Neural progenitor cell (in vitro differentiated cells): Measurements from ENCODE around the gene ITPR3. TPM values are rescaled to one million over a fixed set of nuclear protein-coding genes. Genes with fewer than 3 reads are reported as not detected.

Experiments
- DNase-seq: peaks from one replicate; pipeline ENCODE4 v3.0.0-alpha.2; 2016; ENCODE audit warnings: low spot score
- H2AFZ ChIP-seq: fragments of 200-600 bp; sonication (generic); replicated peaks from 2 replicates; pipeline ENCODE4 v1.6.1; 2016; ENCODE audit warnings: antibody characterized with exemption
- H3F3A ChIP-seq: fragments of 200-600 bp; sonication (generic); 2 replicates; pipeline ENCODE4 v1.6.1; 2016; ENCODE audit warnings: antibody characterized with exemption, low read depth
- H3K27ac ChIP-seq: fragments of 200-600 bp; sonication (generic); 2 replicates; pipeline ENCODE4 v1.5.1; 2016; ENCODE audit warnings: mild to moderate bottlenecking
- H3K27me3 ChIP-seq: fragments of 200-600 bp; sonication (generic); 2 replicates; pipeline ENCODE4 v1.6.1; 2016; ENCODE audit warnings: mild to moderate bottlenecking, moderate library complexity
- H3K36me3 ChIP-seq: fragments of 200-600 bp; sonication (generic); 2 replicates; pipeline ENCODE4 v1.5.1; 2016
- H3K4me1 ChIP-seq: fragments of 200-600 bp; sonication (generic); 2 replicates; pipeline ENCODE4 v1.6.1; 2016; ENCODE audit warnings: mixed run types
- H3K4me2 ChIP-seq: fragments of 200-600 bp; sonication (generic); 2 replicates; pipeline ENCODE4 v1.6.1; 2016
- H3K4me3 ChIP-seq: fragments of 200-600 bp; sonication (generic); 2 replicates; pipeline ENCODE4 v1.5.1; 2016
- H3K79me2 ChIP-seq: fragments of 200-600 bp; sonication (generic); 2 replicates; pipeline ENCODE4 v1.6.1; 2016; ENCODE audit warnings: low read depth
- H3K9ac ChIP-seq: fragments of 200-600 bp; sonication (generic); 2 replicates; pipeline ENCODE4 v1.6.1; 2016
- H3K9me3 ChIP-seq: fragments of 200-600 bp; sonication (generic); 2 replicates; pipeline ENCODE4 v1.5.1; 2016; ENCODE audit warnings: low read depth
- H4K20me1 ChIP-seq: fragments of 200-600 bp; sonication (generic); 2 replicates; pipeline ENCODE4 v1.6.1; 2016; ENCODE audit warnings: low read depth
- H3K27ac Mint-ChIP-seq: 3 replicates; pipeline ENCODE4 v1.8.0; 2021; ENCODE audit warnings: mixed read lengths
- H3K27me3 Mint-ChIP-seq: 2 replicates; pipeline ENCODE4 v1.8.0; 2022; ENCODE audit warnings: low read depth, mild to moderate bottlenecking, inconsistent platforms, moderate library complexity, mixed read lengths; ENCODE audit not compliant: insufficient read depth
- H3K36me3 Mint-ChIP-seq: 3 replicates; pipeline ENCODE4 v1.8.0; 2021; ENCODE audit warnings: mixed read lengths
- H3K4me1 Mint-ChIP-seq: 3 replicates; pipeline ENCODE4 v1.8.0; 2021; ENCODE audit warnings: mixed read lengths
- H3K4me3 Mint-ChIP-seq: 3 replicates; pipeline ENCODE4 v1.8.0; 2021; ENCODE audit warnings: mild to moderate bottlenecking, moderate library complexity, mixed read lengths
- H3K9me3 Mint-ChIP-seq: 3 replicates; pipeline ENCODE4 v1.8.0; 2020; ENCODE audit warnings: mixed read lengths
- EZH2 ChIP-seq: fragments of 200-600 bp; sonication (generic); IDR thresholded peaks from 2 replicates; pipeline ENCODE4 v1.6.1; 2017; ENCODE audit warnings: antibody characterized with exemption, mild to moderate bottlenecking, moderate library complexity
- EZH2phosphoT487 ChIP-seq: fragments of 200-600 bp; sonication (generic); IDR thresholded peaks from 2 replicates; pipeline ENCODE4 v1.6.1; 2017; ENCODE audit warnings: antibody characterized with exemption
- total RNA-seq: library from RNA; depleted of rRNA; stranded (reverse); fragments of >200 nt; gene quantifications from 2 replicates; pipeline ENCODE4 v1.2.3, GENCODE V29; 2015; ENCODE audit warnings: low replicate concordance
- TF ChIP-seq, protein P1 (sequence below): fragments of 200-600 bp; sonication (generic); IDR thresholded peaks from 2 replicates; pipeline ENCODE4 v1.5.1; 2017; ENCODE audit warnings: antibody characterized with exemption, mild to moderate bottlenecking

ITPR3 gene
- total RNA-seq, 1 donor from 2014 or later, result 1.5 TPM

DNA sequence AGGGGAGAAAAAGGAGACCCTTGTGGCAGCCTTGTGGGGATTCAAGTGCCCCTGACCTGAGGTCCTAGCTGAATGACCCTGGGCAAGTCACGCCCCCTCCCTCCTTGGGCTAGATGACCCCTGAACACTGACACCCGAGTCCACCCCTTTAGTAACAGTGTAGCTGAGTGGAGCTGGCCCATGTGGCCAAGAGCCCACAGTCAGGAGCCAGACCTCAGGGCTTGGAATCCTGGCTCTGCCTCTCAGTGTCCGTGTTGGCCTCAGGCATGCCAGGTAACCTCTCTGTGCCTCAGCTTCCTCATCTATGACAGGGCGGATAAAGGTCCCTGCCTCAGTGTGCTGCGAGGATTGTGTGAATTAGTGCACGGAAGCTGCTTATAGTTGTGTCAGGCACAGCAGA, 111.3 kb downstream of the ITPR3 start:
- no peaks in the 10 kb centered on the region for H3K79me2 ChIP-seq
- no peaks in the 10 kb centered on the region for H3K36me3 ChIP-seq
- H3K4me3 ChIP-seq, result no peak overlapping the region
- H3K4me1 Mint-ChIP-seq, result peaks cover 22% of the 10 kb centered on the region
- peaks cover 10% of the 10 kb centered on the region for H3K27me3 Mint-ChIP-seq
- H3K27ac ChIP-seq, result no peak overlapping the region
- peaks cover 4% of the 10 kb centered on the region for H3K4me1 ChIP-seq
- H3K27ac Mint-ChIP-seq, result no peak overlapping the region
- H3F3A ChIP-seq, result peaks cover 4% of the 10 kb centered on the region
- H3K9me3 Mint-ChIP-seq, result no peaks in the 10 kb centered on the region
- H3K27me3 ChIP-seq, result no peaks in the 10 kb centered on the region
- no peaks in the 10 kb centered on the region for H3K9me3 ChIP-seq
- DNase-seq, result no peak
- no peaks in the 10 kb centered on the region for H3K36me3 Mint-ChIP-seq
- no peak for TF ChIP-seq EZH2phosphoT487
- TF ChIP-seq EZH2, result no peak
- TF ChIP-seq, protein P1, sequence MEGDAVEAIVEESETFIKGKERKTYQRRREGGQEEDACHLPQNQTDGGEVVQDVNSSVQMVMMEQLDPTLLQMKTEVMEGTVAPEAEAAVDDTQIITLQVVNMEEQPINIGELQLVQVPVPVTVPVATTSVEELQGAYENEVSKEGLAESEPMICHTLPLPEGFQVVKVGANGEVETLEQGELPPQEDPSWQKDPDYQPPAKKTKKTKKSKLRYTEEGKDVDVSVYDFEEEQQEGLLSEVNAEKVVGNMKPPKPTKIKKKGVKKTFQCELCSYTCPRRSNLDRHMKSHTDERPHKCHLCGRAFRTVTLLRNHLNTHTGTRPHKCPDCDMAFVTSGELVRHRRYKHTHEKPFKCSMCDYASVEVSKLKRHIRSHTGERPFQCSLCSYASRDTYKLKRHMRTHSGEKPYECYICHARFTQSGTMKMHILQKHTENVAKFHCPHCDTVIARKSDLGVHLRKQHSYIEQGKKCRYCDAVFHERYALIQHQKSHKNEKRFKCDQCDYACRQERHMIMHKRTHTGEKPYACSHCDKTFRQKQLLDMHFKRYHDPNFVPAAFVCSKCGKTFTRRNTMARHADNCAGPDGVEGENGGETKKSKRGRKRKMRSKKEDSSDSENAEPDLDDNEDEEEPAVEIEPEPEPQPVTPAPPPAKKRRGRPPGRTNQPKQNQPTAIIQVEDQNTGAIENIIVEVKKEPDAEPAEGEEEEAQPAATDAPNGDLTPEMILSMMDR, result no peak
- no peak overlapping the region for H3K9ac ChIP-seq
- no peaks in the 10 kb centered on the region for H4K20me1 ChIP-seq
- no peak overlapping the region for H3K4me3 Mint-ChIP-seq
- no peak overlapping the region for H3K4me2 ChIP-seq
- no peak overlapping the region for H2AFZ ChIP-seq

DNA sequence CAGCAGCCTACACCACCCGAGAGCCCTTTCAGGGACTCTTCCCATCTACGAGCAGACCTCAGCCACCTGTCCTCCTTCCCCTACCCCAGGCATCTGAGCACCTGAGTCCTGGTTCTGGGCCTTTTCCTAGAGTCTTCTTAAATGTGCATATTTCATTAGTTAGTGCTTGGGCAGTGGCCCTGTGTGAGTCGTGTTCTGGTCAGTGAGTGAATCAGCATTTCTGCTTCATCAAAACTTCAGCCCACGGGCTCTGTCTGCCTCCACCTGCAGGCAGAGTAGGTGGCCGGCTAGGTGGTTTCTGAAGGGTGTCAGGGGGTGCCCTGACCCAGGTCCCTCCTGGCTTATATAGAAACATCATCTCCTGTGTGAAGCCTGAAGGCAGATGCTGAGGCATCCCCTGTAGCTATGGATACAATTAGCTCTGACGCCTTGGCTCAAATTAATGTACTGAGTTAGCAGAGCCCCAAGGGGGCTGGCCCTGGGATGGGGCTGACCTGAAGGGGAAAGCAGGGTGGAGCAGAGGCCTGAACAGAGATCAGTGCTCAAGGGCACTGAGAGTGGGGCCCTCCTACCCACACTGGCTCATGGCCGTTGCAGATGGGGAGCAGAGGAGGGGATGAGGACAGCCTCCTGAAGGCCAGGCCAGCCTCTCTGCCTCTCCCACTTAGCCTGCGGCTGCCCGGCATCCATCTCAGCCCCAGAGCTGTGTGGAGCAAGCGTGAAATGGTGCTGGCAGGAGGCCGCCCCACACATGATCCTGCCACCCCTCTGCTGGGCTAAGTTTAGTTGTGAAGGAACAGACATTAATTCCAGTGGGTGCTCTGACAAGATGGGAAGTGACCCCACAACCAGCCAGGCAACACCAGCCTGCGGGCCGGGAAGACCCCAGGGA, 111.9 kb downstream of the ITPR3 start:
- no peaks in the 10 kb centered on the region for H3K79me2 ChIP-seq
- H3K4me3 ChIP-seq, result no peak overlapping the region
- no peak overlapping the region for H3K4me2 ChIP-seq
- H3K4me1 ChIP-seq, result peaks cover 4% of the 10 kb centered on the region
- Mint-ChIP-seq H3K4me1 (peaks cover 22% of the 10 kb centered on the region), H3K9me3 (no peaks in the 10 kb centered on the region), H3K27ac (peak overlapping the region; percentile 81), H3K4me3 (no peak overlapping the region), H3K36me3 (no peaks in the 10 kb centered on the region), H3K27me3 (peaks cover 10% of the 10 kb centered on the region)
- H3F3A ChIP-seq, result peaks cover 4% of the 10 kb centered on the region
- H3K27ac ChIP-seq, result no peak overlapping the region
- H3K27me3 ChIP-seq, result no peaks in the 10 kb centered on the region
- no peaks in the 10 kb centered on the region for H3K9me3 ChIP-seq
- H3K9ac ChIP-seq, result no peak overlapping the region
- no peak for TF ChIP-seq EZH2phosphoT487
- TF ChIP-seq EZH2, result no peak
- TF ChIP-seq, protein P1, result no peak
- H4K20me1 ChIP-seq, result no peaks in the 10 kb centered on the region
- no peaks in the 10 kb centered on the region for H3K36me3 ChIP-seq
- H2AFZ ChIP-seq, result no peak overlapping the region
- no peak for DNase-seq

DNA sequence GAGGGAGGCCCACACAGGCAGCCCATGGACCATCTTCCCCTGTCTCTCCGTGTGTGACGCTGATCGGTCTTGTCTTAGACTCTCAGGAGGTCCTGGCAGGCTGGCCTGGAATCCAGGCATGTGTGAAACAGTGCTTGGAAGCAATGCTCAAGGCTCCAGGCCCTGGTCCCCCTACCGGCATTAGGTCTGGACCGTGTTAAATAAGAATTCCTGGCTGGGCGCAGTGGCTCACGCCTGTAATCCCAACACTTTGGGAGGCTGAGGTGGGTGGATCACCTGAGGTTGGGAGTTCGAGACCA, 112.5 kb downstream of the ITPR3 start:
- H3K27me3 ChIP-seq, result no peaks in the 10 kb centered on the region
- no peak overlapping the region for H3K4me2 ChIP-seq
- H3K27me3 Mint-ChIP-seq, result peaks cover 7% of the 10 kb centered on the region
- no peaks in the 10 kb centered on the region for H3K36me3 ChIP-seq
- no peaks in the 10 kb centered on the region for H4K20me1 ChIP-seq
- H3K9ac ChIP-seq, result no peak overlapping the region
- no peaks in the 10 kb centered on the region for H3K9me3 ChIP-seq
- peaks cover 4% of the 10 kb centered on the region for H3F3A ChIP-seq
- no peaks in the 10 kb centered on the region for H3K9me3 Mint-ChIP-seq
- no peak overlapping the region for H3K4me3 Mint-ChIP-seq
- H3K79me2 ChIP-seq, result no peaks in the 10 kb centered on the region
- H3K36me3 Mint-ChIP-seq, result no peaks in the 10 kb centered on the region
- no peak overlapping the region for H3K27ac Mint-ChIP-seq
- no peak overlapping the region for H3K4me3 ChIP-seq
- no peak overlapping the region for H3K27ac ChIP-seq
- H2AFZ ChIP-seq, result no peak overlapping the region
- TF ChIP-seq, protein P1, result no peak
- no peak for TF ChIP-seq EZH2
- TF ChIP-seq EZH2phosphoT487, result no peak
- peaks cover 4% of the 10 kb centered on the region for H3K4me1 ChIP-seq
- H3K4me1 Mint-ChIP-seq, result peaks cover 22% of the 10 kb centered on the region
- DNase-seq, result no peak
